Transverse colon (tissue), 4 donors: Measurements from ENCODE around the gene ATP12A. TPM values are rescaled to one million over a fixed set of nuclear protein-coding genes. Genes with fewer than 3 reads are reported as not detected.

Experiments
- DNase-seq: peaks from one replicate; pipeline ENCODE4 v3.0.0-alpha.2; 2019
- H3K27ac ChIP-seq, 4 donors: fragments of 200-600 bp; sonication (generic); 2 replicates each; pipeline ENCODE4 v1.5.1; 2016 to 2018; ENCODE audit warnings: inconsistent platforms in 4 of 4
- H3K27me3 ChIP-seq: fragments of 200-600 bp; sonication (generic); 2 replicates; pipeline ENCODE4 v1.5.1; 2017; ENCODE audit warnings: inconsistent platforms
- H3K36me3 ChIP-seq, 4 donors: fragments of 200-600 bp; sonication (generic); 2 replicates each; pipeline ENCODE4 v1.5.1; 2017 to 2019; ENCODE audit warnings: inconsistent platforms in 4 of 4
- H3K4me1 ChIP-seq, 4 donors: fragments of 200-600 bp; sonication (generic); 2 replicates each; pipeline ENCODE4 v1.5.1; 2017 to 2020; ENCODE audit warnings: inconsistent platforms in 4 of 4
- H3K4me3 ChIP-seq, 4 donors: fragments of 200-600 bp; sonication (generic); 1 replicate in 1 of 4; 2 replicates in 3 of 4; pipeline versions ENCODE4 v1.5.1 to v1.6.1; 2017 to 2019; ENCODE audit warnings: inconsistent platforms in 4 of 4
- H3K9me3 ChIP-seq, 2 donors: fragments of 200-600 bp; sonication (generic); 2 replicates each; pipeline ENCODE4 v1.5.1; 2017 to 2019; ENCODE audit warnings: inconsistent platforms in 2 of 2
- EP300 ChIP-seq: sonication (generic); formaldehyde crosslinking; IDR thresholded peaks from one replicate; pipeline ENCODE4 v1.6.1; 2017; ENCODE audit warnings: antibody characterized with exemption, low read depth
- POLR2A ChIP-seq: fragments of 450-650 bp; IDR thresholded peaks from one replicate; pipeline ENCODE4 v1.6.1; 2016; ENCODE audit warnings: antibody characterized with exemption, mild to moderate bottlenecking, moderate library complexity
- POLR2AphosphoS5 ChIP-seq, 3 donors: sonication (generic); formaldehyde crosslinking; IDR thresholded peaks; one replicate each; pipeline ENCODE4 v1.6.1; 2016; ENCODE audit warnings: antibody characterized with exemption in 3 of 3
- WGBS, 2 donors: methylation state at CpG; one replicate each; pipeline ENCODE4 v1.1.5; 2018; ENCODE audit warnings: low coverage in 1 of 2; 5-methylcytosine and 5-hydroxymethylcytosine counted together
- in situ Hi-C, 4 donors: fragments of 200-750 bp; cut with MboI; loops; one replicate each; pipeline versions ENCODE4 v1.15.0 to v1.15.1; 2017; ENCODE audit warnings: low sequenced_read_pairs in 3 of 4, low pct_ligation_motif_present in 1 of 4, low pct_unique_long_range_greater_than_20kb in 1 of 4
- intact Hi-C: fragments of 100-400 bp; cut with DNase I; formaldehyde crosslinking; loops from one replicate; pipeline ENCODE4 v1.15.1; 2023; ENCODE audit warnings: low total_unique reads
- total RNA-seq, 4 donors: library from RNA; depleted of rRNA; stranded (reverse); fragments of >200 nt; gene quantifications; one replicate each; pipeline ENCODE4 v1.1.0, GENCODE V29; 2016
- TF ChIP-seq, protein P1 (sequence below), 5 experiments: fragments of 200-600 bp in 3 of 5; fragments of 450-650 bp in 2 of 5; sonication (generic) in 3 of 5; IDR thresholded peaks; 1 replicate in 2 of 5; 2 replicates in 3 of 5; pipeline ENCODE4 v1.5.1; 2016 to 2017; ENCODE audit warnings: antibody characterized with exemption in 5 of 5, inconsistent platforms in 3 of 5, mild to moderate bottlenecking in 2 of 5, moderate library complexity in 1 of 5

ATP12A gene
- total RNA-seq, 4 donors from 2014 or later, result 0.14 TPM; not detected in 3

DNA sequence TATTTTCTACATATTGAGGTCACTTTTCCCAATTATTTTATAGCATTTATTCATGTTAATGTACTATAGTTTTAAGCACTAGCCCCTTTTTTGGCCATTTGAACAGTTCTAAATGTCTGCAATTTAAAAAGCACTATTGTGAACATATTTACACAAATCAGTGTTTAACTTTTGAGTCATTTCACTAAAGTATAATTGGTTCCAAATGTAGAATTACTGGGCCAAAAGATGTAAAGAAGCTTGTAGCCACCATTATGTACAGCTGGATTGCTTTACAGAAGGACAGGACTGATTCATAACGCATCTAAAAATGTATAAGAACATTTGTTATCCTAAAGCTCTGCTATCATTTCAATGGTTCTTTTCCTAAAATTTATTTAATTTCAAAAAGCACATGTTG is 16.6 kb upstream of the ATP12A start:
- Histone ChIP-seq H3K36me3 (no peaks in the 10 kb centered on the region), H3K4me3 (no peak overlapping the region), H3K9me3 (no peaks in the 10 kb centered on the region), H3K27me3 (no peaks in the 10 kb centered on the region), H3K27ac (peak overlapping the region in 3 of 4 donors; percentile 69 to 74 (median 71)), H3K4me1 (peaks cover 7 to 49% (median 26%) of the 10 kb centered on the region in 4 donors)
- in situ Hi-C loops, result no loop called here
- WGBS, 2 donors, result 92 to 93% methylated on average over 1 of the region's 1 CpG
- intact Hi-C loops, result no loop called here
- DNase-seq, result no peak
- no peak for TF ChIP-seq EP300
- TF ChIP-seq, protein P1, sequence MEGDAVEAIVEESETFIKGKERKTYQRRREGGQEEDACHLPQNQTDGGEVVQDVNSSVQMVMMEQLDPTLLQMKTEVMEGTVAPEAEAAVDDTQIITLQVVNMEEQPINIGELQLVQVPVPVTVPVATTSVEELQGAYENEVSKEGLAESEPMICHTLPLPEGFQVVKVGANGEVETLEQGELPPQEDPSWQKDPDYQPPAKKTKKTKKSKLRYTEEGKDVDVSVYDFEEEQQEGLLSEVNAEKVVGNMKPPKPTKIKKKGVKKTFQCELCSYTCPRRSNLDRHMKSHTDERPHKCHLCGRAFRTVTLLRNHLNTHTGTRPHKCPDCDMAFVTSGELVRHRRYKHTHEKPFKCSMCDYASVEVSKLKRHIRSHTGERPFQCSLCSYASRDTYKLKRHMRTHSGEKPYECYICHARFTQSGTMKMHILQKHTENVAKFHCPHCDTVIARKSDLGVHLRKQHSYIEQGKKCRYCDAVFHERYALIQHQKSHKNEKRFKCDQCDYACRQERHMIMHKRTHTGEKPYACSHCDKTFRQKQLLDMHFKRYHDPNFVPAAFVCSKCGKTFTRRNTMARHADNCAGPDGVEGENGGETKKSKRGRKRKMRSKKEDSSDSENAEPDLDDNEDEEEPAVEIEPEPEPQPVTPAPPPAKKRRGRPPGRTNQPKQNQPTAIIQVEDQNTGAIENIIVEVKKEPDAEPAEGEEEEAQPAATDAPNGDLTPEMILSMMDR (IDR thresholded peaks at IDR 0.05), result no peak

DNA sequence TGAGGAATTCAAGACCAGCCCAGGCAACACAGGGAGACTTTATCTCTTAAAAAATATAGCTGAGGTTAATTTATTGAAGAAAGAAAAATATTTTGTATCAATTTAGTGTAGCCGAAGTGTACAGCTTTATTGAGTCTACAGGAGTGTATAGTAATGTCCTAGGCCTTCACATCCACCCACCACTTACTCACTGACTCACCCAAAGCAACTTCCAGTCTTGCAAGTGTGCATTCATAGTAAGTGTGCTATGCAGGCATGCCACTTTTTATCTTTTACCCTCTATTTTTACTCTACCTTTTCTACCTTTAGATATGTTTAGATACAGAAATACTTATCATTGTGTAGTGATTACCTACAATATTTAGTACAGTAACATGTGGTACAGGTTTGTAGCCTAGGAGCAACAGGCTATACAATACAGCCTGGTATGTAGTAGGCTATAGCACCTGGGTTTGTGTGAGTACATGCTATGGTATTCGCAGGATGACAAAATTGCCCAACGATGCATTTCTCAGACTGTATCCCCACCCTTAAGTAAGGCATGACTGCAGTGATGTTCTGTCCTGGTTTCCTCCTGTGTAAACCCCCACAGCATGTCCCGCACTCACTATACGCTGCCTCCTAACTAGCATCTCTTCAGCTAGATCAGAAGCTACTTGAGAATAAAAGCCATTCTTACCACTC is 15.3 kb upstream of the ATP12A start:
- Histone ChIP-seq H3K27ac (no peak overlapping the region), H3K4me1 (peaks cover 0 to 52% (median 25%) of the 10 kb centered on the region in 4 donors), H3K9me3 (no peaks in the 10 kb centered on the region), H3K36me3 (no peaks in the 10 kb centered on the region), H3K27me3 (no peaks in the 10 kb centered on the region), H3K4me3 (no peak overlapping the region)
- WGBS, 2 donors, result 85 to 100% methylated on average over 2 to 5 of the region's 5 CpGs
- intact Hi-C loops, result no loop called here
- no peak for DNase-seq
- in situ Hi-C loops, result no loop called here
- TF ChIP-seq POLR2A (no peak), POLR2AphosphoS5 (IDR thresholded peaks at IDR 0.05) (no peak), EP300 (no peak)
- TF ChIP-seq, protein P1 (IDR thresholded peaks at IDR 0.05), result no peak

DNA sequence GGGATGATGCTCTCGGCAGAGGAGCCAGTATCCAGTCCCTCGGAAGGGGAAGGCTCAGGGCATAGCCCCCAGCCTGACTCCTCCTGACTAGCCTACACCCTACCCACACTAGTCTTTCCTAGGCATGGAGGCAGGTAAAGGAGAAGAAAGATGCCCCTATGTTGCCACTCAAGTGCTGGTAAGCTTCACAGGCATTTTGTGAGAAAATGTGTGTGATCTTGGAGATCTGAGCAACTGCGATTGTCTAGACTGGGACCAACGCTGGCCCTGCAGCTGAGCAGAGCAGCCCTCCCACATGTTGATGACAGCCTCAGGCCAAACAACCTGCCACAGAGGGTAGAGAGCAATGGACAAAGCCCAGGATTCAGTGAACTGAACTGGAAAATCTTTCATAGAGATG is 11.7 kb upstream of the ATP12A start:
- H3K4me3 ChIP-seq, result no peak overlapping the region
- no peak for DNase-seq
- no peaks in the 10 kb centered on the region for H3K27me3 ChIP-seq
- in situ Hi-C loops, result no loop called here
- 86% methylated on average over 4 of the region's 4 CpGs; no CpG with 5 or more reads in 1 of the 2 donors for WGBS, 2 donors
- TF ChIP-seq POLR2A, result no peak
- no peak for TF ChIP-seq EP300
- TF ChIP-seq, protein P1 (IDR thresholded peaks at IDR 0.05), result no peak
- H3K9me3 ChIP-seq, result no peaks in the 10 kb centered on the region
- intact Hi-C loops, result no loop called here
- H3K27ac ChIP-seq, result peak overlapping the region; percentile 71 to 79 (median 74)
- no peaks in the 10 kb centered on the region for H3K36me3 ChIP-seq
- H3K4me1 ChIP-seq, result peaks cover 5 to 45% (median 19%) of the 10 kb centered on the region in 4 donors

DNA sequence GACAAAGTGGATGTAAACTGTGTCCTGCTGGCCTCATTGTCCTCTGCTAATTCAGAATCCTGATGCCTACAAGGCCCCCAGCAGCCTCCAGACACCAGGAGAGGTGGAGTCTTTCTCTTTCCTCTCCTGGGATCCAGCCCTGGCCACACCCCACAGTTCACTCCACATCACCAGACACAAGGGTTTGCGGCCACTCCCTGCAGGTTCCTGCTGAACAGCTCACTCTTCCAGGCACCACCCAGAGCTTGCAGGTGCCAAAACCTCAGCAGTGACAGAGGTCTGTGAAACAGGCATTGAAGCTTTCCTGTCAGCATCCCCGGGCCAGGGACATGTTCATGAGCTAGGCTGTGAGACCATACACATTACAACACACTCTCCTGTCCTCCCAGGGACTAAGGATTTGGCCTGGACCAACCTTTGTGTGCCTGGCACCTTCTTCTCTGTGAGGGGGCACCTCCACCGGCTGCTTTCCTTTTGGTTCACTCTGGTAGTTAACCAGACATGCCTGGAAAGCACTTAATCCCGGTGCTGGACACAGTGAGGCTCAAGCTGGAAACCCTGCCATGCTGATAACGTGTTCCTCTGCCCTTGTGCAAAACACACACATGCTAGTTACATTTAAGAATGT is 11.1 kb upstream of the ATP12A start:
- TF ChIP-seq, protein P1 (IDR thresholded peaks at IDR 0.05), result no peak
- TF ChIP-seq EP300, result no peak
- peak; percentile 49 for TF ChIP-seq POLR2A
- TF ChIP-seq POLR2AphosphoS5 (IDR thresholded peaks at IDR 0.05), result peak; percentile 51 to 71 (median 55)
- peak; percentile 89 for DNase-seq
- Histone ChIP-seq H3K4me3 (no peak overlapping the region), H3K4me1 (peaks cover 5 to 41% (median 19%) of the 10 kb centered on the region in 4 donors), H3K36me3 (no peaks in the 10 kb centered on the region), H3K27me3 (no peaks in the 10 kb centered on the region), H3K27ac (peak overlapping the region; percentile 71 to 79 (median 74)), H3K9me3 (no peaks in the 10 kb centered on the region)
- intact Hi-C loops, result no loop called here
- in situ Hi-C loops, result no loop called here
- 17 to 67% methylated on average over 1 to 5 of the region's 5 CpGs for WGBS, 2 donors
